Measurements from ENCODE around the gene MICU1. TPM values are rescaled to one million over a fixed set of nuclear protein-coding genes. Genes with fewer than 3 reads are reported as not detected.

The MICU1 gene
- total RNA-seq, 1 experiment from 2014 or later, result 39.4 TPM

- H3K27me3 ChIP-seq (ENCODE audit: insufficient read depth, low read length), result no peaks in the 10 kb centered on the region
- BruUV-seq (replicated peaks), result no TSS peak
- H3K27ac ChIP-seq (ENCODE audit: low read depth, low read length), result no peak overlapping the region
- no peak overlapping the region for H2AFZ ChIP-seq (ENCODE audit: low read depth, low read length, poor library complexity, severe bottlenecking)
- no peak overlapping the region for H3K4me2 ChIP-seq (ENCODE audit: low read length)
- intact Hi-C loops (cut with micrococcal nuclease), result no loop called here
- no peak overlapping the region for H3K9ac ChIP-seq (ENCODE audit: low read length)
- no peaks in the 10 kb centered on the region for H4K20me1 ChIP-seq (ENCODE audit: insufficient read depth)
- no peaks in the 10 kb centered on the region for H3K4me1 ChIP-seq (ENCODE audit: control insufficient read depth in 1 of 2, insufficient read depth in 2 of 2, low read length in 2 of 2)
- no peaks in the 10 kb centered on the region for H3K9me2 ChIP-seq (ENCODE audit: insufficient read depth)
- ChIA-PET RAD21 (ENCODE audit: low non-redundant PET in 1 of 2, low total read pairs in 2 of 2, uncharacterized antibody in 2 of 2, unreplicated experiment in 2 of 2) (no interaction called here), POLR2A (interaction anchor here (0.7 kb wide), 1 partner anchor 17 kb away, joined by 3 read pairs; no protein-coding TSS in a partner anchor), CTCF (no interaction called here)
- DNase-seq (ENCODE audit: low read depth, low spot score) (no peak), ATAC-seq (no peak)
- no peaks in the 10 kb centered on the region for H3K9me3 ChIP-seq (ENCODE audit: control insufficient read depth in 1 of 2, insufficient read depth in 1 of 2, low read depth in 1 of 2, low read length in 2 of 2)
- no peak overlapping the region for H3K4me3 ChIP-seq (replicated peaks in 1 of 2; ENCODE audit: low read depth in 1 of 2, low read length in 2 of 2)
- no peaks in the 10 kb centered on the region for H3K36me3 ChIP-seq (ENCODE audit: control insufficient read depth in 1 of 2, insufficient read depth in 2 of 2, low read length in 2 of 2)
- H3K79me2 ChIP-seq (ENCODE audit: insufficient read depth, low read length), result no peaks in the 10 kb centered on the region
- no peak for TF ChIP-seq CBX3 (IDR thresholded peaks at IDR 0.05; ENCODE audit: low read depth)
- TF ChIP-seq RAD21 (IDR thresholded peaks at IDR 0.05; ENCODE audit: low read depth), result no peak
These were observed 100.2 kb downstream of the MICU1 start for GRCh38 chr10:72525689-72526088.

- H3K27ac ChIP-seq (ENCODE audit: low read depth, low read length), result no peak overlapping the region
- BruUV-seq (replicated peaks), result no TSS peak
- intact Hi-C loops (cut with micrococcal nuclease), result no loop called here
- TF ChIP-seq JUND (IDR thresholded peaks at IDR 0.05) (no peak), CTCF (IDR thresholded peaks at IDR 0.05 in 2 of 3, conservative IDR thresholded peaks at IDR 0.05 in 1 of 3; ENCODE audit: borderline replicate concordance in 1 of 3, insufficient read depth in 1 of 3, low read depth in 2 of 3, low read length in 2 of 3) (no peak), REST (IDR thresholded peaks at IDR 0.05; ENCODE audit: low read depth) (no peak), SRF (IDR thresholded peaks at IDR 0.05; ENCODE audit: low read depth) (no peak), CEBPB (IDR thresholded peaks at IDR 0.05; ENCODE audit: low read depth) (no peak), TCF7L2 (IDR thresholded peaks at IDR 0.05; ENCODE audit: borderline replicate concordance, extremely low read depth, insufficient read depth, insufficient read length) (no peak), ELF1 (IDR thresholded peaks at IDR 0.05; ENCODE audit: borderline replicate concordance, low read depth) (no peak), MAX (IDR thresholded peaks at IDR 0.05) (no peak)
- H3K27me3 ChIP-seq (ENCODE audit: insufficient read depth, low read length), result no peaks in the 10 kb centered on the region
- ChIA-PET RAD21 (ENCODE audit: low non-redundant PET in 1 of 2, low total read pairs in 2 of 2, uncharacterized antibody in 2 of 2, unreplicated experiment in 2 of 2) (no interaction called here), CTCF (no interaction called here), POLR2A (no interaction called here)
- H3K79me2 ChIP-seq (ENCODE audit: insufficient read depth, low read length), result no peaks in the 10 kb centered on the region
- no peak overlapping the region for H3K4me3 ChIP-seq (replicated peaks in 1 of 2; ENCODE audit: low read depth in 1 of 2, low read length in 2 of 2)
- H2AFZ ChIP-seq (ENCODE audit: low read depth, low read length, poor library complexity, severe bottlenecking), result no peak overlapping the region
- ATAC-seq (no peak), DNase-seq (ENCODE audit: low read depth, low spot score) (no peak)
- no peaks in the 10 kb centered on the region for H3K9me2 ChIP-seq (ENCODE audit: insufficient read depth)
- no peaks in the 10 kb centered on the region for H3K36me3 ChIP-seq (ENCODE audit: control insufficient read depth in 1 of 2, insufficient read depth in 2 of 2, low read length in 2 of 2)
- H3K4me2 ChIP-seq (ENCODE audit: low read length), result no peak overlapping the region
- no peak overlapping the region for H3K9ac ChIP-seq (ENCODE audit: low read length)
- H3K9me3 ChIP-seq (ENCODE audit: control insufficient read depth in 1 of 2, insufficient read depth in 1 of 2, low read depth in 1 of 2, low read length in 2 of 2), result no peaks in the 10 kb centered on the region
- H3K4me1 ChIP-seq (ENCODE audit: control insufficient read depth in 1 of 2, insufficient read depth in 2 of 2, low read length in 2 of 2), result no peaks in the 10 kb centered on the region
- H4K20me1 ChIP-seq (ENCODE audit: insufficient read depth), result no peaks in the 10 kb centered on the region
These were observed 100.6 kb downstream of the MICU1 start for GRCh38 chr10:72525277-72525676.

All from HCT116 (cell line).